HS-5 (cell line): ENCODE results near the gene ZNF503.
"Not testable (repeated sequence)": the region's sequence is repeated elsewhere in the genome, so short reads cannot be mapped to it uniquely, and the experiment has no call there.

Source experiments
- DNase-seq: peaks from one replicate; pipeline ENCODE4 v3.0.0-alpha.2; 2012; ENCODE audit warnings: low read depth

The ZNF503 gene

DNA sequence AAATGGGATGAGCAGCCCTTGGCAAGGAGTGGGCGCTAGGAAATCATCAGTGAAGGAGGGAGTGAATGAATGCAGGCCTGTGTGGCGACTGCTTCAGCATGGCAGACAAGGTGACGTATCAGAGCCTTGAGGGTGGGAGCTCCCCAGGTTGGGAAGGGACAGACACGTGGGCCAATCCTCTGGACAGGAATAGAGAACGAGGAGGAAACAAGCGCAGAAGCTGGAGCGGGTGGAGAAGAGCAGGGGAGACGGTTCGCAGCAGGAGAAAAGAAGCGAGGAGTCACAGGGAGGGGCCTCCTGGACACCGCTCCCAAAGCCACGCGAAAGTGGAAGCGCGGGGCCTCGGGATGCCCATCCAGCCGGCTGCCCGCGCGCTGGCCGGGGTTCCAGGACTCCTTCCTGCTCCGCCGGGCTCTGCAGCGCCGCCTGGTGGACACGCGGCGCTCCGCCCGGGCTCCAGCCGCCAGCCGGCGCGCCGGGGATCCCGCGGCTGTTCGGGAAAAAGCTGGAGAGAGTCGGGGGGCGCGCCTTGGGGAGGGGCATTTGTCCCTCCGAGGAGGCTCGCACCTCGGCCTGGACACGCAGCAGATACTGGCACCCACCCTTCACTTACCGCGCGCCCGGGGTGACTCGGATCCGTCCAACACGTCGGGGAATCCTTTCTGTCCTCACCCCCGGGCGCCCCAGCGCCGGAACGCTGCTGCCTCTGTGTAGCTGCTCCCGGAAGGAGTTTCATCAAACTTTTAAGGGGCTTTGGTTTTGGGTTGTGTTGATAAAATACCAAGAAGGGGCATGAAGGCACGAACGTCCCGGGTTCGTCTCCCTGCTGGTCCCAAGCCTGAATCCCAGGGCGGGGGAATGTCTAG is 6.3 kb downstream of the ZNF503 start:
- DNase-seq: no peak

DNA sequence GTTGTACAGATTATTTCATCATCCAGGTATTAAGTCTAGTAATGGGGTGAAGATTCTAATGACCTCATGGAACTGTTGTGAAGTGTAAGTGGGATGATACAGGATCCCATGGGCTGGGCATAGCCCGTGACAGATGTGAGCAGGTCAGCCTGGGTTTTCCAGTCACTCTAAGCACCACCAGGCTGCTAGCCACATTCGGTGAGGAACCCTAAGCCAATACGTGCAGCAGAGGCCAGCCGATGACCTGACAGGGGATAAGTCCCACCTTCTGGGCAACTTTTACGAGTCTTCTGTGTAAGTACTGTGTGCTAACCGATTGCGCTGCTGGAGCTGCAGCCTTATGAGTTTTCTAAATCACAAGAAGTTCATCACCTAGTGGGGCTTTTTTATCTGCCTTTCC is 7.3 kb downstream of the ZNF503 start:
- DNase-seq: no peak

DNA sequence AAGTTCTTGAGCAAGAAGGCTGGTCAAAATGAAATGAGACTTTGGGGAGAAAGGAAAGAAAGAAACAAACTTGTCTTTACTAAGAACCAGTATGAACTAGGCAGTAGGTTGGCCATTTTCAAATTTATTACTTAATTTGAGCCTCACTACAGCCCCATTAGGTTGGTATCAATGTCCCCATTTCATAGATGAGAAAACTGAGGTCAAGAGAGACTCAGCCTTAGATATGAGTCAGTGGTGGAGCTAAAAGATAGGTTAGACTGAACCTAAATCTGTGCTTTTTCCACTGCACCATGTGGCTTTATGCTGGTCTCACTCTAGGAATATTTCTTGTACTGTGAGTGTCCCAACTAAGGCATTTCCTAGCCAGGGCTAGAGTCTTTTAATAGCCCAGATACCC is 8.8 kb downstream of the ZNF503 start:
- DNase-seq: no peak

DNA sequence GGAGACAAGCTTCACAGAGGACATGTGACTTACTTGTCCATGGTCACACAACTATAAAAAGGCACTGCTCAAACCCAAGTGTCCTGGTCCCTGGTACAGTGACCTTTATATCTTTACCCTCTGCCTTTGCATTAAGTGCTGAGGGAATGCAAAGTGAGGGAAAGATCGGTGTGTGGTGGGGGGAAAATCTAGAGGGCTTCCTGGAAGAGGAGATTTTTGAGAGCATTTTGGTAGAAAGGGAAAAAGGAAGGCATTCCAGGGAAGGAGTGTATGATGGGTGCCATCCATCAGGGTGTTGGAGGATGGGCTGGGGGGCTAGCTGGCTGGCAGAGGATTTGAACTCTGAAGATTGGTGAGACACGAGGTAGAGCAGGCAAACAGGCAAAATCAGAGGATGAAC is 9.3 kb downstream of the ZNF503 start:
- no peak for DNase-seq

DNA sequence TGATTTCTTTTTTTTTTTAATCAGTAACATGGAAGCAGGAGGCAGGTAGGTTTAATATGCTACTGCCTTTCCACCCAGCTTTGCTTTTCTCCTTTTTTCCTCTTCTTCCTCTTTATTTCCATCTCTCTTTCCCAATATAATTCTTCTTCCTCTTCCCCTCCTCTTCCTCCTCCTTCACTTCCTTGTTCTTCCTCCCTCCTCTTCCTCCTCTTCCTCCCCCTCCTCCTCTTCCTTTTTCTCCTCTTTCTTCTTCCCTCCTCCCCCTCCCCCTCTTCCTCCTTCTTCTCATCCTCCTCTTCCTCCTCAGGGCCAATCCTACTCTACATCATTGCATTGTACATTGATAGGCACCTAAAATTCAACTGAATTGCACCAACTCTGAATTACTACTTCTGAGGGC is 11.4 kb downstream of the ZNF503 start:
- DNase-seq: no peak

DNA sequence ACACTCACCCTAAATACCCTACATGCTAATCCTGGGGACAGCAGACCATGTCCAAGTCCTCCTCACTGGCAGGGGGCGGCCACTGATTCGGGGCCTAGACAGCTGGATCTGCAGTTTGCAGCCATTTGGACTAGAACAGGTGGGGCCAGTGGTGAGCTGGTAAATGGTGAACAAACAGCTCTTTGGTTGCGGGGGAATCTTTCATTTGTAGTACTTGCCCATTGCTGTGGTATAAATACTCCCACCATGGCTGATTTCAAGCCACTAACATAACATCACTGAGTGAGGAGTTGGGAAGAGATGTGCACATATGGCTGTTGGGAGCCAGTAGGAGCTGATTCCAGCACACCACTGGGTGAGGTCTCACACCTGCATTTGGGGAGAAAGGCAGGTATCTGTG is 13.5 kb downstream of the ZNF503 start:
- no peak for DNase-seq

DNA sequence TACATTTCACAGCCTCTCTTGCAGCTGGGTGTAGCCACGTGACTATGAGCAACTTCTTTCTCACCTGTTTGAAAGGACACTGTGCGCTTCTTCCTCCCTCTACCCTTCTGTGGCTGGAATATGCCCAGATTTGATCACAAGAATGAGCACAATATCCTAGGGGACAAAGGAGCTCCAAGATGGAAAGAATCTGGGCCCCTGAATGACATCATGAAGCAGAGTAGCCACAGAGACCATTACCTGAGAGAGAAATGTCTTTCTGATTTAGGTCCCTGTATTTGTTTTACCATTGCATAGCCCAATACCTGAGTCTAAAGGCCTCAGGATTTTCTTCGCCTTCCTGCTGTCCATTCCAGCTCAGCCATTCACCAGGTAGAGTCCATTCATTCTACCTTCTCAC is 15.4 kb downstream of the ZNF503 start:
- DNase-seq: no peak

DNA sequence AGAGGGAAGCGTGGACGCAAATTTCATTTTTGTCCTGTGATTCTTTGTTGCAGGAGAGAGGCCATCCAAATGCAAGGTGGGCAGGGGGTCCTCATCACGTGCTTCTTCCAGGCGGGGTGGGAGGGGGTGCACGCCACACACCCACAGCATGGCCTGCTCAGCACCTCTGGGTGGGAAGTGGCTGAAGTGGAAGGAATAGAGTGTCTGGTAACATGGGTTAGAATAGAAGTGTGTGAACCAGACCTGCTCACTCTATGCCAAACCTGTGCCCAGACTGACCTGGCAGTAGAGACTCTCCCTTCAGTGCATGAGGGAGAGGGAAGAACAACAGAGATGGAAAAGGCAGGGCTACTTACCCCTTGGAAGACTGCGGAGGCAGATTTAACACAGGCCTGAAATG is 21.7 kb downstream of the ZNF503 start:
- no peak for DNase-seq

DNA sequence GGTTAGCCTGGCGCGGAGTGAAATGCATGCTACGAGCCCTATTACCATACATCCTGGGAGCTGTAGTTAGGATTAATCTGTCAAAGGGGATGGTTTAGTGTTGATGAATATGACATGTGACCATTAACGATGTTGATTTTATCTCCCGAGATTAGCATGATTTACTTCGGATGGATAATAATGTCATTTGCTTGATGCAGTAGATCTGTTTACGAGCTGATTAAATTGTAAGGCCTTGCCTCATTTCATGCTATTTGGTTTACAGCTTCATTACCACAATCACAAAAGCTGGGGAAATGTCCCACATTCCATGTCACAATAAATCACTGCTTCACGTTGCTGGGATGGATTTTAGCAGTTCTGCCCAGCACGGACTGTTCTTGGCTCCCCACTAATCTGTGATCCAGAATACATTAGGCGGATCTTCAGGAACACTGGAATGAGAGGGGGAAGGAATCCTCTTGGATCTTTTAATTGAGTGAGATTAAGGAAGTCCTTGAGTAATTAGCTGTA is 22.3 kb downstream of the ZNF503 start:
- no peak for DNase-seq

DNA sequence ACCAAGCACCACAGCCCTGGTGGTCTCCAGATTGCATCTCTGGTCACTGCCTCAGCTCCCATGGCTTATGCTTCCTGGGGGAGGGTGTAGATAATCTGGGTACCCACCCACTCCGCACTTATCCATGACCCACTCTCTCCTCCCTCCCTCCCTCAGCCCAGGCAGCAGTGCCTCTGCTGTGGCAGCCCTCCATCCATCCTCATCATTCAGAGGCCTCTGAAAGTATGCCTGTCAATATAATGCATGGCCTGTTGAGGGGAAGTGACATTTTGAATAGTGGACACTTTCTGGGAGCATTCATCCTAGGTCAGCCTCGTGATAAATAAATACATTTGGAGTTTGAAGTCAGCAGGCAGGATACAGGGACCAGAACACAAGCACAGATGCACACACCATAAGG is 23.2 kb downstream of the ZNF503 start:
- no peak for DNase-seq

DNA sequence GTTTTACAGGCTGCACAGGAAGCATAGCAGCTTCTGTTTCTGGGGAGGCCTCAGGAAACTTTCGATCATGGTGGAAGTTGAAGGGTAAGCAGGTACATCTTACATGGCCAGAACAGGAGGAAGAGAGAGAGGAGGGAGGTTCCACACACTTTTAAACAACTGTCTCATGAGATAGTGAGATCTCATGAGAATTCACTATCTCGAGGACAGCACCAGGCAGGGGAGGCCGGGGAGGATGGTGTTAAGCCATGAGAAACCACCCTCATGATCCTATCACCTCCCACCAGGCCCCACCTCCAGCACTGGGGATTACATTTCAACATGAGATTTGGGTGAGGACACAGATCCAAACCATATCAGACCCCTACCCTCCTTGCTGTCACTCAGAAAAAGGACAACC is 23.7 kb downstream of the ZNF503 start:
- DNase-seq: no peak

DNA sequence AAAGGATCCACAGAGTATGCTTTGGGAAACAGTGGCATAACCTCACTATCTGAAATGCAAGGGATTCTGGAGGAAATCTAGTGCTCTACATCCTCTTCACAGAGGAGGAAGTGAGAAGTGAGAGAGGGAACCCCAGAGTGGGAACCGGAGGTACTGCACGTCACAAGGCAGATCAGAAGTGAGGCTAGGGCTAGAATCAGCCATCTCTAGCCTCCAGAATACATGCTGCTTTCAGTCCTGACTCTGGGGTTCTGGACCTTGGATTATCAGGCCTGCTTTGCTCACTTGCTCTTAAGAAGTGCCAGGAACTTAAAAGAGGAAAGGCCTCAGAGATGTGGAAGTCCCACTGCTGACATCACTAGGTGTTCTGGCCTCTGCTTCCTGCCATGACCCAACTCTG is 25.7 kb downstream of the ZNF503 start:
- no peak for DNase-seq

DNA sequence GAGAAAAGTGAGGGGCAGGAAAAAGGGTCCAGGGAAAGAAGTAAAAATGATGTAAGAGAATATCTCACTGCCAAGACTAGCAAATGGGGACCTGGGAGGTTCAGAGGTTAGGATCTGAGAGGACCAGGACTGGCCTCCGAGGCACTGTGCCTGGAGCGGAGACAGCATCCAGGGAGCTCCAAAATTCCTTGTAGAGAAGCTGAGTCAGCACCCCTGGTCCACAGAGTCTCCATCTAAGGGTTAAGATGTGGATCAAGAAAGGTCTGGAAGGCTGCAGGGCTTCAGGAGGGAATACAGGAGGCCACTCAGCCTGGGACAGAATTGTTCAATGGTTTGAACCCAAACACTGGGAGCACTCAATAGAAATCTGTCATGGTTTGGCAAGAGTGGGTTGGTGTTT is 30.6 kb downstream of the ZNF503 start:
- DNase-seq: no peak

DNA sequence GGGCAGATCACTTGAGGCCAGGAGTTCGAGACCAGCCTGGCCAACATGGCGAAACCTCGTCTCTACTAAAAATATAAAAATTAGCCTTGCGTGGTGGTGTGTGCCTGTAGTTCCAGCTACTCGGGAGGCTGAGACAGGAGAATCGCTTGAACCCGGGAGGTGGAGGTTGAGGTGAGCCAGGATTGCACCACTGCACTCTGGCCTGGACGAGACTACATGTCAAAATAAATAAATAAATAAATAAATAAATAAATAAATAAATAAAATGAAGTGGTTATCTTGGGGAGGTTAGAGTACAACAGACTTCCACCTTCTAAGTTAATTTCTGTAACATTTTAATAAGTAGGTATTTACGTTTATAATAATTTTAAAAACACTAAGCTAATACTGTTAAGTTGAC is 31.7 kb downstream of the ZNF503 start:
- not testable (repeated sequence) for DNase-seq

DNA sequence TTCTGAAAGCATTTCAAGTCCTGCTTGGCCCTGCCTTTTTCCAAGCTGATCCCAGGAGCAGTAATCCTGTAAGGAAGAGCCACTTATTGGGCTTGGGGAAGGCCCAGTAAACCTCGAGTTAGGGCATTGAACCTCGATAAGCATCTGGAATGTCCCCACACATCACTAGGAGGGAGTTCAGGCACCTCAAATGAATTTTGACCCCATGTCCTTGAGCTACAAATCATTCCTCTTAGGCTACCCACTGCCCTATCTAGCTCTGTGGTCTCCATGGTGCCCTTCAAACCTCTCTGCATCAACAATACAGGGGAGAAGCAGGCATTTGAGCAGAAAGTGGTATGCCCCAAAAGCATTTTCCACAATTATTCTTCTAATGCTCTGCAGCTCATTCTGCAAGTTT is 33.7 kb downstream of the ZNF503 start:
- DNase-seq: no peak

DNA sequence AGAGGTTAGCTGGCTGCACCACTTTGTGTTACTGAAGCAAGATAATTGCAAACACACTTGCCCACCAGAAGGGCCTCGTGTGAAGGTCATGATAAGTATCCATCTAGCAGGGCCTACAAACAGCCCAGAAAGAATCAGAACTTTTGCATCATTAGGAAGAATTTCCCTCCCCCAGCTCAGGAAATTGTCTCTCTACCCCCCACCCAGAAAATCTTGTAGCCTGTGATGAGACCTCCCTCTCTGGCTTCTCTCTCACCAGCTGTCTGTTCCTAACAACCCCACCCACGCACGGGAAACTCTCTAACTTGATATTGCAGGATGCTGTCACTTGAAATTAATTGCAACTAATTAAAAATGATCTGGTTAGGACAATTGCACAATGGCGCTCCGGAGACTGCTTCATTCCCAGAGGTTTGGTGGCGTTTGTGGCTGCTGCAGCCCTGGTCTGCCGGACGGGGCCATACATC is 34.5 kb downstream of the ZNF503 start:
- DNase-seq: no peak

DNA sequence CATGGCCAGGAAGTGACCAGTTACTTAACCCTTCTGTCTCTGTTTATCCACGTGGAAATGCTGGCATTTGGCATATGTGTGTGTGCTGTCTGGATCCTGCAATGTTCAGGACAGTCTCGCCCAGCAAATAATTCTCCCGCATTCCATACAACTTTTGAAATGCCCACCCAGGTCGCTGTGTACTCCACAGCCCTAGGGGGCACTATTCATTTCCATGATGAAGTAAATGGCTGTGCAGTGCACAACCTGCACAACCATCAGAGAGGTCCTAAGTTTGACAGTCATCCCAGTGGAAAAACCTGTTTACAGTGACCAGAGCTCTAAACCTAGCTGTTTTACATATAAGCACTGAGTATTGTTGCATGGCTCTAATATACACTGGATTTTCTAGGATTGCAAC is 38.1 kb downstream of the ZNF503 start:
- DNase-seq: no peak

DNA sequence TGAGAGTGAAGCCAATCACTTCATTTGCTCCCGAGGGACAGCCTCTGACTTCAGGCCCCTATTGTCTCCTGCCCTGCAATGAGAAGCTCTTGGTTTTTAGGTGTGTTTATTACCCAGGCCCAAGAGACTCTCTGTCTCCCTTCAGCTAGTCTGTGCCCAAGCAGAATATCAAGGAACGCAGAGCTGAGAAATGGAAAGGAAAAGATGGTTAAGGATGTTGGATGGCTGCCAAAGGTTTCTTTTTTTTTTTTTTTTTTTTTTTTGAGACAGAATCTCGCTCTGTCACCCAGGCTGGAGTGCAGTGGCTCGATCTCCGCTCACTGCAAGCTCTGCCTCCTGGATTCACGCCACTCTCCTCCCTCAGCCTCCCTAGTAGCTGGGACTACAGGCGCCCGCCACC is 41.7 kb downstream of the ZNF503 start:
- DNase-seq: not testable (repeated sequence)

DNA sequence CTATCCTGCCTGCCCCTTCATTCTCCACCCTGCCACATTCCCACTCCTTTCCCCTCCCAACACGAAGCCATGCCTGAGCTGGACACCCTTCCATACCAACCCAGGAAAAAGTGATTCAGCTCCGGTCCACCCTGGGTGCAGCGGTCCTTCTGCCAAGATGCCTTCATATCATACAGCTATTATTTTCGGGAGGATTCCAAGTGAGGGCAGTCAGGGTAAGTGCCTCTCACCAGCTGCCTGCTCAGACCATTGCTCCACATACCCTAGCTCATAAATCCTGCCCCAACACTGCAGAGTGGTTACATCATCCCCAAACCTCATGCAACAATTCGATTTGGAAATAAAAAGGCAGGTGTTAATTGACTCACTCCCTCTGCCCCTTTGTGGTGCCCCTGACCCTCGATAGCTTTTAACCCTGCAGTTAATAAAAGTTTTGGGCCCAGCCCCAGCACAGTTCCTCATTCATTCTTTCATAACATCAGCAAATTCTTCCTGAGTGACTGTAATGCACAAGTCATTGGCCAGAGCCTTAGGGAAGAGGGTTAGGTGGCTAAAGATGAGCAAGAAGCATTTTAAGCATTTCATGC is 42.6 kb downstream of the ZNF503 start:
- peak; percentile 95 for DNase-seq

DNA sequence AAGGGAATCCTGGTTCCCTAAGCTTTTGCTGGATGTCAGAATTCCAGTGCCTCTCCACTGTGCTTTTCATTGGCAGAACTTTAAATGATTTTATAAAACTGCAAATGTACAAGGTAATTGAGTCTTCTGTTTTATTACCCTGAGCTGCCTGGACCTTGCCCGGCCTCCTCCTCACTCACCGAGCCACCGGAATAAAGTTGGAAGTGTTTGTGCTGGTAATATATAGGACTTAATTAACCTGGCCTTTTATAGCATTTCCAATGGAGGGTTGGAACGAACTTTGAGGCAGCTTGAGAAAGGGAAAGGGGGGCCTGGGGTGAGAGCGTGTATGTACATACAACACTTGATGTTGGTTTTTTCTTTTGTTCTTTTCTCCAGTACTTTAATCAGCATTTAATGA is 43.4 kb downstream of the ZNF503 start:
- no peak for DNase-seq

DNA sequence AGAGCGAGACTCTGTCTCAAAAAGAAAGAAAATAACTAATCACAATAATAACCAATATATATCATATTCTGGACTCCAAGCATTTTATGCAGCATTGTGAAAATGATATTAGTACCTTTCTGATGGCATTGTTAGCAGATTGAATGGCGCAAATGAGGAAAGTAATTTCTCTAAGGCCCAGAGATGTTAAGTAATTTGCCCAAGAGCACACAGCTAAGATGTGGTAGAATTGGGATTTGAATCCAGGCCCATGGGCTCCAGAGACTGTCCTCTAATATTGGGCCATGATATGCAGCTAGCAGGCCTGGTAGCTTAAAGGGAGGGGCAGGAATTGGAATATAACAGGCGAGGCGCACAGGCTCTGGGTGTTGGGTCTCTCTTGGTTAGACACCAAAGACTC is 44.1 kb downstream of the ZNF503 start:
- no peak for DNase-seq

DNA sequence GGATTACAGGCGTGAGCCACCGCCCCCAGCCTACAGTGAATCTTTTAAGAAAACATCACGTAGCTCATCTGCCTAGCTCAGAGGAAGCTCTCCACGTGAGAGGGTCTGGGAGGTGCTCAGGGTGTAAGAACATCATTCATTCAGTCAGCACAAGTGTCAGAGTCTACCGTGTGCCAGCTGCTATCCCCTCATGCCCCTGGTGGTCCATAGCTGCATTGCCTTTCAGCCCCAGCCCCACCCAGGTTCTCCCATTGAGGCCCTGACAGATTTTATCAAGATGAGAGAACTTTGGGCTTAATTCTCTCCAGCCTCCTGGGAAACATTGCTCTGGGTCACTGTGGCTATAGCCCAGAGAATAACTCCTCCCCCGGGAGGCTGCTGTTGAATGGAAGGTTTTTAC is 45.1 kb downstream of the ZNF503 start:
- DNase-seq: no peak

DNA sequence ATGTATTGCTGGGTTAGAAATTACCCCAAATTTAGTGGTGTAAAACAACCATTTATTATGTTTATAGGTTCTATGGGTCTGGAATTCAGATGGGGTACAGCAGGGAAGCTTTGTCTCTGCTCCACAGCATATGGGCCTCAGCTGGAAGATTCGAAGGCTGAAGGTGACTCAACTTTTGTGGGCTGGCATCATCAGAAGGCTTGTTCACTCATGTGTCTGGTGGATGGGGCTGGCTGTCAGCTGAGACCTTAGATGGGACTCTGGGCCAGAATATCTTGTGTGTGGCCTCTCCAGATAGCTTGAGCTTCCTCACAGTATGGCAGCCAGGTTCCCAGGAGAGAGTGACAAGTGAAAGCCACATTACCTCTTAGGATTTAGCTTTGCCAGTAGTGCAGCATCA is 45.9 kb downstream of the ZNF503 start:
- no peak for DNase-seq

DNA sequence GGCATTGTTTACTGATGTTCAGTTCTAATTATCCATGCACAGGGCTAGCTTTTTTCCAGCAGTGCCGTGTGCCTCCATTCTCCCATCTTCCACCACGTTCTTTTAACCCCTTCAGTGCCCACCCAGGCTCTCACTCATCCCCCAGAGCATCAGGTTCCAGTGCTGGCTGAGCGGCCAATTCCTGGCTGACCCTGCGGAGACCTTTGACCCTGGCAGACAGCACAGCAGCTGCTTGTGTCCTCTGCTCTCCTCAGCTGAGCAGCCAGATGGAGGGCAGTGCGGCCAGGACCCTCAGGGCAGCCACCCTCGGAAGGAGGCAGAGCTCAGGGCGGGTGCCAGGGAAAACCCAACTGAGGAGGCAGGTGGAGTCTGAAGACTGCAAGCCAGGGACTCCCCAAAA is 48.4 kb downstream of the ZNF503 start:
- no peak for DNase-seq
